Panc1 (cell line): Measurements from ENCODE around the gene EPC1. TPM values are rescaled to one million over a fixed set of nuclear protein-coding genes. Genes with fewer than 3 reads are reported as not detected.
"Not testable (repeated sequence)": the region's sequence is repeated elsewhere in the genome, so short reads cannot be mapped to it uniquely, and the experiment has no call there.

Source experiments
- ATAC-seq: fragments of 200-7000 bp; cut with Tn5 transposase; 2 replicates; pipeline ENCODE4 v1.9.1; 2020; ENCODE audit warnings: mild to moderate bottlenecking, moderate library complexity
- BruUV-seq: library from RNA; stranded (reverse); fragments of 400-500 nt; replicated peaks from 2 replicates; lab custom pipeline; 2021; lab: Mats Ljungman, UMichigan
- CTCF ChIA-PET: fragments of 300-600 bp; sonication (Branson Sonifier 250); formaldehyde crosslinking; loops from one replicate; lab custom pipeline; 2022; ENCODE audit warnings: antibody characterized with exemption; lab: Charles Lee
- POLR2A ChIA-PET: fragments of 300-600 bp; sonication (Branson Sonifier 250); formaldehyde crosslinking; loops from one replicate; lab custom pipeline; 2022; ENCODE audit warnings: antibody characterized with exemption; lab: Charles Lee
- DNase-seq: peaks from one replicate; pipeline ENCODE4 v3.0.0-alpha.2; 2010; ENCODE audit warnings: low read depth, low spot score
- H3K27ac ChIP-seq: 2 replicates; pipeline ENCODE4 v1.5.1; 2011; ENCODE audit warnings: mild to moderate bottlenecking, low read length, inconsistent platforms
- H3K27me3 ChIP-seq: fragments of 200-500 bp; sonication (Bioruptor generic); 2 replicates; pipeline ENCODE4 v1.6.0; 2014; ENCODE audit warnings: low read length, inconsistent platforms; ENCODE audit not compliant: control insufficient read depth, insufficient read depth
- H3K36me3 ChIP-seq: fragments of 200-500 bp; sonication (Bioruptor generic); 2 replicates; pipeline ENCODE4 v1.5.1; 2014; ENCODE audit warnings: inconsistent platforms, mild to moderate bottlenecking, low read length, moderate library complexity; ENCODE audit not compliant: control insufficient read depth, insufficient read depth
- H3K4me1 ChIP-seq: 2 replicates; pipeline ENCODE4 v1.5.1; 2011; ENCODE audit warnings: inconsistent platforms, mild to moderate bottlenecking, low read length, moderate library complexity; ENCODE audit not compliant: control insufficient read depth, insufficient read depth
- H3K4me3 ChIP-seq, 2 experiments: 2 replicates each; pipeline ENCODE4 v1.5.1; 2011 to 2012; ENCODE audit warnings: low read depth in 2 of 2, low read length in 2 of 2, mild to moderate bottlenecking in 2 of 2, inconsistent platforms in 1 of 2, moderate library complexity in 1 of 2
- H3K9me3 ChIP-seq: fragments of 200-500 bp; sonication (Bioruptor generic); 2 replicates; pipeline ENCODE4 v1.5.1; 2014; ENCODE audit warnings: low read depth, mild to moderate bottlenecking, inconsistent platforms, low read length, moderate library complexity; ENCODE audit not compliant: control insufficient read depth, insufficient read depth
- POLR2AphosphoS5 ChIP-seq: IDR thresholded peaks from 2 replicates; pipeline ENCODE4 v1.6.1; 2012; ENCODE audit warnings: mild to moderate bottlenecking, low read depth, low read length, moderate library complexity
- REST ChIP-seq, 2 experiments: IDR thresholded peaks; 2 replicates each; pipeline ENCODE4 v1.6.1; 2011 to 2012; ENCODE audit warnings: low read depth in 2 of 2, control low read depth in 1 of 2, low read length in 1 of 2, mild to moderate bottlenecking in 1 of 2, moderate library complexity in 1 of 2; ENCODE audit not compliant: insufficient read depth in 1 of 2
- SIN3A ChIP-seq: IDR thresholded peaks from 2 replicates; pipeline ENCODE4 v1.6.1; 2012; ENCODE audit warnings: low read depth, mild to moderate bottlenecking, low read length, moderate library complexity, borderline replicate concordance; ENCODE audit not compliant: insufficient read depth
- TCF7L2 ChIP-seq: IDR thresholded peaks from 2 replicates; pipeline ENCODE4 v1.6.1; 2011; ENCODE audit warnings: mild to moderate bottlenecking, low read depth, low read length, inconsistent platforms
- in situ Hi-C: cut with HindIII; loops from 2 replicates; pipeline ENCODE4 v1.10.0; 2016; ENCODE audit warnings: low sequenced_read_pairs, low pct_unique_long_range_greater_than_20kb
- intact Hi-C: fragments of 100-400 bp; cut with micrococcal nuclease; formaldehyde crosslinking; loops from one replicate; pipeline ENCODE4 v1.10.0; 2022; ENCODE audit not compliant: unreplicated experiment
- total RNA-seq: library from RNA; stranded (reverse); gene quantifications from one replicate; pipeline ENCODE4 v1.2.1, GENCODE V29; 2021; ENCODE audit not compliant: unreplicated experiment
- TF ChIP-seq, protein P1 (sequence below): fragments of 450-650 bp; IDR thresholded peaks from 2 replicates; pipeline ENCODE4 v1.5.1; 2017; ENCODE audit warnings: mild to moderate bottlenecking

EPC1 gene
- total RNA-seq, 1 experiment from 2014 or later: 18.4 TPM

- POLR2A ChIA-PET, H3K4me1 ChIP-seq, DNase-seq, H3K27ac ChIP-seq, CTCF ChIA-PET, H3K36me3 ChIP-seq, intact Hi-C loops, H3K4me3 ChIP-seq, ATAC-seq, H3K27me3 ChIP-seq, in situ Hi-C loops, H3K9me3 ChIP-seq, BruUV-seq: not testable (repeated sequence)
These were observed 96.5 kb downstream of the EPC1 start for GRCh38 chr10:32250489-32250888.

- Histone ChIP-seq H3K4me3 (no peak overlapping the region), H3K27ac (no peak overlapping the region), H3K27me3 (no peaks in the 10 kb centered on the region), H3K9me3 (no peaks in the 10 kb centered on the region), H3K36me3 (no peaks in the 10 kb centered on the region), H3K4me1 (no peaks in the 10 kb centered on the region)
- ChIA-PET CTCF (no interaction called here), POLR2A (no interaction called here)
- intact Hi-C loops (no loop called here), in situ Hi-C loops (no loop called here)
- ATAC-seq: no peak
- no peak for DNase-seq
- no peak for TF ChIP-seq SIN3A
- TF ChIP-seq, protein P1, sequence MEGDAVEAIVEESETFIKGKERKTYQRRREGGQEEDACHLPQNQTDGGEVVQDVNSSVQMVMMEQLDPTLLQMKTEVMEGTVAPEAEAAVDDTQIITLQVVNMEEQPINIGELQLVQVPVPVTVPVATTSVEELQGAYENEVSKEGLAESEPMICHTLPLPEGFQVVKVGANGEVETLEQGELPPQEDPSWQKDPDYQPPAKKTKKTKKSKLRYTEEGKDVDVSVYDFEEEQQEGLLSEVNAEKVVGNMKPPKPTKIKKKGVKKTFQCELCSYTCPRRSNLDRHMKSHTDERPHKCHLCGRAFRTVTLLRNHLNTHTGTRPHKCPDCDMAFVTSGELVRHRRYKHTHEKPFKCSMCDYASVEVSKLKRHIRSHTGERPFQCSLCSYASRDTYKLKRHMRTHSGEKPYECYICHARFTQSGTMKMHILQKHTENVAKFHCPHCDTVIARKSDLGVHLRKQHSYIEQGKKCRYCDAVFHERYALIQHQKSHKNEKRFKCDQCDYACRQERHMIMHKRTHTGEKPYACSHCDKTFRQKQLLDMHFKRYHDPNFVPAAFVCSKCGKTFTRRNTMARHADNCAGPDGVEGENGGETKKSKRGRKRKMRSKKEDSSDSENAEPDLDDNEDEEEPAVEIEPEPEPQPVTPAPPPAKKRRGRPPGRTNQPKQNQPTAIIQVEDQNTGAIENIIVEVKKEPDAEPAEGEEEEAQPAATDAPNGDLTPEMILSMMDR: no peak
- no peak for TF ChIP-seq TCF7L2
- TF ChIP-seq REST (IDR thresholded peaks at IDR 0.05; ENCODE audit: insufficient read depth in 1 of 2, low read depth in 2 of 2, low read length in 1 of 2): no peak
- TF ChIP-seq POLR2AphosphoS5: no peak
- no TSS peak for BruUV-seq
These were observed 100.3 kb downstream of the EPC1 start for GRCh38 chr10:32246685-32247084.

- CTCF ChIA-PET: no interaction called here
- Histone ChIP-seq H3K36me3 (no peaks in the 10 kb centered on the region), H3K9me3 (no peaks in the 10 kb centered on the region), H3K27ac (no peak overlapping the region), H3K4me1 (no peaks in the 10 kb centered on the region), H3K4me3 (no peak overlapping the region), H3K27me3 (no peaks in the 10 kb centered on the region)
- in situ Hi-C loops (no loop called here), intact Hi-C loops (no loop called here)
- TF ChIP-seq REST (IDR thresholded peaks at IDR 0.05; ENCODE audit: insufficient read depth in 1 of 2, low read depth in 2 of 2, low read length in 1 of 2) (no peak), POLR2AphosphoS5 (no peak), TCF7L2 (no peak), SIN3A (no peak)
- TF ChIP-seq, protein P1: no peak
- POLR2A ChIA-PET: no interaction called here
- no TSS peak for BruUV-seq
- ATAC-seq (no peak), DNase-seq (no peak)
These were observed 101.2 kb downstream of the EPC1 start for GRCh38 chr10:32245760-32246159.
